ENCODE results near the gene EPB41L1.

EPB41L1 gene

DNA sequence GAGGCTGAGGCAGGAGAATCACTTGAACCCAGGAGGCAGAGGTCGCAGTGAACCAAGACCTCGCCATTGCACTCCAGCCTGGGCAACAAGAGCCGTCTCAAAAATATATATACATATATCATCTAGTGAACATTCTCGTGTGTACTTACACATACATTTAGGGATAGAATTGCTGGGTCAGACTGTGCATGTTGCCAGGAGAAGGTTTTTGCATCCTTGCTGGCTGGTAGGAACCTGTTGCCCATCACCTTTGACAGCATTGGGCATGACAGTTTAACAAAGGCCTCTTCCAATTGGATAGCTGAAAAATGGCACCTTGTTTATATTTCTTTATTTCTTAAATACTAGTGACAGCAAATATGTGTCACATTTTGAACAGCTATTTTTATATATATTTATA, 87.1 kb downstream of the EPB41L1 start:
- H3K4me3 ChIP-seq (ENCODE audit: low read length) = no peak overlapping the region
- DNase-seq (ENCODE audit: low read depth, low spot score) = no peak

GRCh38 chr20:36243726-36244125, 89.2 kb downstream of the EPB41L1 start:
- no peak overlapping the region for H3K4me3 ChIP-seq (ENCODE audit: low read length)
- DNase-seq (ENCODE audit: low read depth, low spot score) = no peak

DNA sequence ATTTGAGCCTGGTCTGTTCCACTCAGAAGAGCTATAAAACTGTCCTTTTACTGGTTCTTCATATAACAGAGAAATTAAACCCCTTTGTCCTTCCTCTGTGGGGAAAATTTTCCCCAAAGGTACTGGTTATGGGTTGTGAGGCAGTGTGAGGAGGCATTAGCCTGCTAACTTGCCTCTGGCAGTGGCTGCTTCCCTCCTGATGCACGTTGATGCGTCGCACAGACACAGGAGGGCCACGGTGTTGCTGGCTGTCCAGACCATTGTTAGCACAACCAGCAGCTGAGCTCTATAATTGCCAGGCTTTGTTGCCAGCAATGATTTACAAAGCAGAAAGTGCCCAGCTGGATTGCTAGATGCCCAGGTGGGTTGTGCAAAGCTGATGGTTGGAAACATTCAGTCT, 91.9 kb downstream of the EPB41L1 start:
- no peak for DNase-seq (ENCODE audit: low read depth, low spot score)
- no peak overlapping the region for H3K4me3 ChIP-seq (ENCODE audit: low read length)

GRCh38 chr20:36248836-36249235, 94.3 kb downstream of the EPB41L1 start:
- no peak overlapping the region for H3K4me3 ChIP-seq (ENCODE audit: low read length)
- DNase-seq (ENCODE audit: low read depth, low spot score) = no peak

GRCh38 chr20:36249450-36249849, 94.9 kb downstream of the EPB41L1 start:
- DNase-seq (ENCODE audit: low read depth, low spot score) = no peak
- no peak overlapping the region for H3K4me3 ChIP-seq (ENCODE audit: low read length)

GRCh38 chr20:36251426-36251825, 96.9 kb downstream of the EPB41L1 start:
- no peak overlapping the region for H3K4me3 ChIP-seq (ENCODE audit: low read length)
- no peak for DNase-seq (ENCODE audit: low read depth, low spot score)

DNA sequence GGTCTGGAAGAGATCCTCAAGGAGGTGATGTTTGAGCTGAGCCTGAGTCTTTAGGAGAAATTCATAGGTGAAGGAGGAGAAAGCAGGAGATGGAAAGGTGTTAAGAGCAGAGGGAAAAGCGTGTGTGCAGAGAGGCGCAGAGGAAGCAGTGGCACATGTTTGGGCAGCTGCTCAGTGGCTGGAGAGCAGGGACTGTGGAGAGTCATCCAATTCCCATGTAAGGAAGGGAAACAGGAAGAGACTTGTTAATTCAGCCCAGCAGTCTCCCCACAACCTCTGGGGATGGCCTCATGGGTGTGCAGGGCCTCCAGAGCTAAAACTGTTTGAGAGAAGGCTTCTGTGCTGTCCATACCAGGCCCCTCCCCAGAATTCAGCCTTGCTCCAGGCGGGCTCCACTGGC, 98.0 kb downstream of the EPB41L1 start:
- no peak overlapping the region for H3K4me3 ChIP-seq (ENCODE audit: low read length)
- DNase-seq (ENCODE audit: low read depth, low spot score) = no peak

- no peak overlapping the region for H3K4me3 ChIP-seq (ENCODE audit: low read length)
- no peak for DNase-seq (ENCODE audit: low read depth, low spot score)
Measured at GRCh38 chr20:36253036-36253435, 98.5 kb downstream of the EPB41L1 start.

- no peak for DNase-seq (ENCODE audit: low read depth, low spot score)
- no peak overlapping the region for H3K4me3 ChIP-seq (ENCODE audit: low read length)
Measured at GRCh38 chr20:36254076-36254475, 99.5 kb downstream of the EPB41L1 start.

DNA sequence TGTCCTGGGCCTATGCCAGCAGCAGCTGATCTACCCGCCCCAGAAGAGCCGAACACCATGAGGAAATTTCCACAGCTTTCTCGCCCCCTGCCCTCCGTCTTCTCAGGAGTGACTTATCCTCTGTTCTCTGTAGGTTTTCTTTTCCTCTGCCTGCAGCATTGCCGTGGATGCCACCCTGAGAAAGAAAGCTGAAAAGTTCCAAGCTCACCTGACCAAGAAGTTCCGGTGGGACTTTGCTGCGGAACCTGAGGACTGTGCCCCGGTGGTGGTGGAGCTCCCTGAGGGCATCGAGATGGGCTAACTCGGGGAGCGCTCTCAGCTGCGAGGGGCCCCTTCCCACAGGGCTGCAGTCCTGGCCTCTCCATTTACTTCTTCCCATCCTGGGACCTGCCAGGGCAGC, 100.9 kb downstream of the EPB41L1 start:
- no peak overlapping the region for H3K4me3 ChIP-seq (ENCODE audit: low read length)
- no peak for DNase-seq (ENCODE audit: low read depth, low spot score)

- H3K4me3 ChIP-seq (ENCODE audit: low read length) = no peak overlapping the region
- DNase-seq (ENCODE audit: low read depth, low spot score) = no peak
Measured at GRCh38 chr20:36259177-36260061, 104.9 kb downstream of the EPB41L1 start.

- no peak for DNase-seq (ENCODE audit: low read depth, low spot score)
- no peak overlapping the region for H3K4me3 ChIP-seq (ENCODE audit: low read length)
Measured at GRCh38 chr20:36260316-36260715, 105.8 kb downstream of the EPB41L1 start.

GRCh38 chr20:36261389-36262105, 107.0 kb downstream of the EPB41L1 start:
- DNase-seq (ENCODE audit: low read depth, low spot score) = no peak
- H3K4me3 ChIP-seq (ENCODE audit: low read length) = no peak overlapping the region

GRCh38 chr20:36262440-36262839, 107.9 kb downstream of the EPB41L1 start:
- no peak overlapping the region for H3K4me3 ChIP-seq (ENCODE audit: low read length)
- DNase-seq (ENCODE audit: low read depth, low spot score) = no peak

GRCh38 chr20:36264426-36265246, 110.1 kb downstream of the EPB41L1 start:
- H3K4me3 ChIP-seq (ENCODE audit: low read length) = no peak overlapping the region
- no peak for DNase-seq (ENCODE audit: low read depth, low spot score)

DNA sequence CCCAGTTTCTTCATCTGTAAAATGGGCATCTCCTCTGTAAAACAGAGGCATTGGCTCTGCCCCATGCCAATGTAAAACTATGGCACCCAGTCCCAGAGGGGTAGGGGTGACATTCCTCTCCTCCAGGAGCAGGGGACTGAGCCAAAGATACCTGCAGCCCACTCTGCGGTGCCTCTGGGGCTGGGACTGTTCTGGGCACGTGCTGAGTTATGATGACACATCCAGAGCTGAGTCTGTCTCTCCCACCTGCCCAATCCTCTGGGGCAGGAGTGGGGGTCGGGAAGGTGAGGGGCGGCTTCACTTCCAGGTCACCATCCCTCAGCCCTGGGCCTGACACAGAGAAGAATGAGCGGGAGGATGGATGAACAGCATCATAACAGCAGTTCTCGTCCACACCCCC, 111.6 kb downstream of the EPB41L1 start:
- DNase-seq (ENCODE audit: low read depth, low spot score) = no peak
- no peak overlapping the region for H3K4me3 ChIP-seq (ENCODE audit: low read length)

GRCh38 chr20:36267605-36268381, 113.3 kb downstream of the EPB41L1 start:
- no peak overlapping the region for H3K4me3 ChIP-seq (ENCODE audit: low read length)
- DNase-seq (ENCODE audit: low read depth, low spot score) = no peak

DNA sequence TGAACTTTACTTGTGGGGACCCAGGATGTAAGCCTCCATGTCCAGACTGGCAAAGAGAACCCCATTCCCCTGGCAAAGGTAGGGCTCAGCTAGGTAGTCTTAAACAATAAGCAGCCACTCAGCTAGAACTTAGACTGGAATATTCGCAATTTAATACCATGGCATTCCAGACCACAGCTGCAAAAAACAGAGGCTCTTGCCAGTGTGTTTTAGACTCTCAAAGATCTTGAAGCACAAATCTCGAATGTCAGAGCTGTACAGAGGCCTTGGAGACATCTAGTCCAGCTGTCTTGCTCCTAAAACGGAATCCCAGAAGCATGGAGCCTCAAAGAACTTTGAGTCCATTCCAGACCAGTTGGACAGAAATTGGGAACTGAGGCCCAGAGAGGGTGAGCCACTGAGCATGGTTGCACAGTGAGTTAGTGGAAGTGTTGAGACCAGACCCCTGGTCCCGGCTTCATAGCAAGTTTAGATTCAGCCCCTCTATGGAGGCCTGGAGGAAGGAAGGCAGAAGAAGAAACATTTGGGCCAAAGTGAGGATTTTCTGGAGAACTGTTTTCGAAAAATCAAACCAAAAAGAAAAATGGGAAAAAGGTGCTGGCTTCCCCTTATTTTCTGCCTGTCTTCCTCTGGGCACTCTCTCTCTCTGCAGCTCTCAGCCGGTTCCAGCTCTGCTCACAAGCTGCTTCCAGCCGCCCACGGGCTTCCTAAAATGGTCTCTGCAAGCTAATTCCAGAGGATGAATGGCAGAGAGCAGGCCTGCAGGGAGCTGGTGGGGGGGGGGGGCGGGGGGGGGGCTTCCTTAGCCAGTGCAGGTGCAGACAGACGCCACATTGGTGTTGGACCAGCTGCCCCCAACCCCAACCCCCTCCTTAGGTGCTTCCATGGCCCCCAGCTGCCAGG, 114.2 kb downstream of the EPB41L1 start:
- no peak for DNase-seq (ENCODE audit: low read depth, low spot score)
- no peak overlapping the region for H3K4me3 ChIP-seq (ENCODE audit: low read length)
